ENCODE data around the gene PPP1R14B. TPM values are rescaled to one million over a fixed set of nuclear protein-coding genes. Genes with fewer than 3 reads are reported as not detected.
A peak's percentile ranks its signal among the peaks of the same experiment; 100 is the strongest.

PPP1R14B gene, protein sequence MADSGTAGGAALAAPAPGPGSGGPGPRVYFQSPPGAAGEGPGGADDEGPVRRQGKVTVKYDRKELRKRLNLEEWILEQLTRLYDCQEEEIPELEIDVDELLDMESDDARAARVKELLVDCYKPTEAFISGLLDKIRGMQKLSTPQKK
- total RNA-seq, result 100 to 1,000 TPM; 127 to 220 (median 158) TPM

DNA sequence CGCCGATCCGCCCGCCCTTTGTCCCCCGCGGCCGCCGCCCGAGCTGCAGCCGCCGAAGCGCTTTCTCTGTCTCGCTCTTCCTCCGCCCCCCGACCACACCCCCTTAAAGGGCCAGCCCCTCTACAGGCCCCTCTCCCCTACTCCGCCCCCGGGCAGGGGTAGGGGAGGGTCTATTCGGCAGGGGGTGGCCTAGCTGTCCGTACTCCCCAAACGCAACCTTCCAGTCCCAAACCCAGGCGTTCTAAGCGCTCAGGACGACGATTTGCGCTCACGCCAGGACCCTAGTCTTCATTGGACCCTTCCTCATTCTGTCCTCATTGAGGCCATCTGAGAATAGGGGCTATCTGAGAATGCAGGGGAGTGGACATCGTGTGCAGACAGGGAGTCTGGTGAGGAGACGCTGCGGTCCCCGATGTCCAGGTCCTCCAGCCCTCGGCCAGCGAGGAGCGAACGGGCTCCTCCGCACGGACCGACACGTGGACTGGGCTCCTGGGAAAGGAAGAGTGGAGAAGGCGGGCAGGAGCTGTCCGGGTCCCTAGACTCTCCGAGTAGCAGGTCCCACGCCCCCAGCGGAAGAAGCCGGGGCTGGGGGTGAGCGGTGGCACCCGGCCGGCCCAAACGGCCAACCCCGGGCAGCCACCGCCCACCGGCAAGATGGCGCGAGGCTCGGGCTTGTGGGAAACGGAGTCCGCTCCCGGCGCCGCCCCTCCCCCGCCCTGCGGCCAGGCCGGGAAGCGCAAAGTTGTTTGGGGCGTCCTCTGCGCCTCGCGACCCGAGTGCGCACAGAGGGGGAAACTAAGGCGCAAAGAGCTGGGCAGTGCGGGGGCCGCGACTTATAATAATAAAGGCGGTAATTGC is at the start of gene PPP1R14B:
Gene PPP1R14B, minus strand, starts transcription at position 73 of the 858 bp plus-strand sequence. CDS start 270 bp downstream, outside the sequence.
- TF ChIP-seq EP300 (IDR thresholded peaks at IDR 0.05) (no peak), POLR2A (IDR thresholded peaks at IDR 0.05) (no peak), POLR2AphosphoS5 (IDR thresholded peaks at IDR 0.05) (no peak)
- TF ChIP-seq, protein P1, sequence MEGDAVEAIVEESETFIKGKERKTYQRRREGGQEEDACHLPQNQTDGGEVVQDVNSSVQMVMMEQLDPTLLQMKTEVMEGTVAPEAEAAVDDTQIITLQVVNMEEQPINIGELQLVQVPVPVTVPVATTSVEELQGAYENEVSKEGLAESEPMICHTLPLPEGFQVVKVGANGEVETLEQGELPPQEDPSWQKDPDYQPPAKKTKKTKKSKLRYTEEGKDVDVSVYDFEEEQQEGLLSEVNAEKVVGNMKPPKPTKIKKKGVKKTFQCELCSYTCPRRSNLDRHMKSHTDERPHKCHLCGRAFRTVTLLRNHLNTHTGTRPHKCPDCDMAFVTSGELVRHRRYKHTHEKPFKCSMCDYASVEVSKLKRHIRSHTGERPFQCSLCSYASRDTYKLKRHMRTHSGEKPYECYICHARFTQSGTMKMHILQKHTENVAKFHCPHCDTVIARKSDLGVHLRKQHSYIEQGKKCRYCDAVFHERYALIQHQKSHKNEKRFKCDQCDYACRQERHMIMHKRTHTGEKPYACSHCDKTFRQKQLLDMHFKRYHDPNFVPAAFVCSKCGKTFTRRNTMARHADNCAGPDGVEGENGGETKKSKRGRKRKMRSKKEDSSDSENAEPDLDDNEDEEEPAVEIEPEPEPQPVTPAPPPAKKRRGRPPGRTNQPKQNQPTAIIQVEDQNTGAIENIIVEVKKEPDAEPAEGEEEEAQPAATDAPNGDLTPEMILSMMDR (IDR thresholded peaks at IDR 0.05), result no peak
- Histone ChIP-seq H3K9me3 (no peaks in the 10 kb centered on the region), H3K36me3 (peaks cover 12% of the 10 kb centered on the region), H3K4me3 (peak within 1 kb of the TSS; percentile 75), H3K4me1 (peaks cover 61% of the 10 kb centered on the region), H3K27ac (peak within 1 kb of the TSS; percentile 91), H3K27me3 (no peaks in the 10 kb centered on the region)
- peak; percentile 92 for DNase-seq (ENCODE audit: low spot score in 2 of 2)
- WGBS, result 2% methylated on average over 12 of the region's 74 CpGs

DNA sequence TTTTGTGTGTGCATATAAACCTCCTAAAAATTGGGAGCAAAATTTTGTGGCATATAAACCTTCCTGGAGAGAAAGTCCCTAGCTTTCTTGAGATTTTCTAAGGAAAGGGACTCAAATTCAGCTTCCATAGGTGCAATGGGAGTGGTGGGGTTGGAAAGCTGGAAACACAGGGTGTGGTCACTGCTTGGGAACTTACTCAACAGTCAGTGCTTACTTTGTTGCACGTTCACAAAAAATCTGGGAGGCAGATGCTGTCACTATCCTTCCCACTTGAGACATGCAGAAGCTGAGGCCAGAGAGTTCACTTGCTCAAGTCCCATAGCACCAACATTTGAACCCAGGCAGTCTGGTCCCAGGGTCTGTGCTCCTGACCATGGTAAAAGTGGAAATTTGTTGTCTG is 49.5 kb upstream of the PPP1R14B start:
- Histone ChIP-seq H3K4me1 (peaks cover 54% of the 10 kb centered on the region), H3K9me3 (no peaks in the 10 kb centered on the region), H3K27ac (no peak overlapping the region), H3K4me3 (no peak overlapping the region), H3K27me3 (peaks cover 66% of the 10 kb centered on the region), H3K36me3 (no peaks in the 10 kb centered on the region)
- 0% methylated on average over 1 of the region's 1 CpG for WGBS
- no peak for DNase-seq (ENCODE audit: low spot score in 2 of 2)
- TF ChIP-seq EP300 (IDR thresholded peaks at IDR 0.05), result no peak
- TF ChIP-seq, protein P1 (IDR thresholded peaks at IDR 0.05), result no peak
- TF ChIP-seq POLR2AphosphoS5 (IDR thresholded peaks at IDR 0.05), result no peak
- TF ChIP-seq POLR2A (IDR thresholded peaks at IDR 0.05), result no peak

DNA sequence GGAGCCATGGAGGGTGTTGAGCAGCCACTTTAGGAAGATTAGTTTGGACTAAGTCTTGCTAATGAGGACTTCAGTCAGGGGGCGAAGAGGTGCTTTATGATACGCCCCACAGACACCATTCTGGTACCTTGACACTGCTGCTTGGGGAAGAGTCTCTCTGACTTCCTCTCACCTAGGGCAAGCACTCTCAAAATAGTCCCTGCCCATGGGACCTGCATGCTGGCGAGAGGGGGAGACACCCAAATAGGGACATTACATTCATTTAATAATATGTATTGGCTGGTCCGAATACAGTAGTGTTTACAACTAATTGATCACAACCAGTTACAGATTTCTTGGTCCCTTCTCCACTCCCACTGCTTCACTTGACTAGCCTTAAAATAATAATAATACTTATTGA is 49.0 kb upstream of the PPP1R14B start:
- no peaks in the 10 kb centered on the region for H3K36me3 ChIP-seq
- peaks cover 67% of the 10 kb centered on the region for H3K27me3 ChIP-seq
- WGBS, result 87% methylated on average over 4 of the region's 4 CpGs
- TF ChIP-seq, protein P1 (IDR thresholded peaks at IDR 0.05), result no peak
- no peak for TF ChIP-seq EP300 (IDR thresholded peaks at IDR 0.05)
- no peak for TF ChIP-seq POLR2A (IDR thresholded peaks at IDR 0.05)
- no peak for TF ChIP-seq POLR2AphosphoS5 (IDR thresholded peaks at IDR 0.05)
- peaks cover 54% of the 10 kb centered on the region for H3K4me1 ChIP-seq
- H3K4me3 ChIP-seq, result no peak overlapping the region
- no peak for DNase-seq (ENCODE audit: low spot score in 2 of 2)
- peak overlapping the region; percentile 37 for H3K27ac ChIP-seq
- no peaks in the 10 kb centered on the region for H3K9me3 ChIP-seq

DNA sequence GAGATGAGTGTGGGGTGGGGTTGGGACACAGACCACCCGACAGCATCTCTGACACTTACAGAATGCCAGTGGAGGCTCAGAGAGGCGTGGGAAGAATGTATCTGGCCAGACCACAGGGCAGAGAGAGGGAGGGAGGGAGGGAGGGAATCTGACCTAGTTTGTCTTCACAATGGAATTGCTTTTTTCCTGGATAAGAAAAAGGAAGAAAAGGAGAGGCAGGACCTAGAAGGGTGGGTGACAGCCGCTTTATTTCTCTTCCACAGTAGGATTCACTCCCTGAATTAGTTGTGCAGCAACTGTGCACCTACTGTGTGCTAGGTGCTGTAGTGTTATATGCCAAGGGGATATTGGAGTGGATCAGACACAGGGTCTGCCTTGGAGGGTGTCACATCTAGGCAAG is 48.0 kb upstream of the PPP1R14B start:
- H3K36me3 ChIP-seq, result no peaks in the 10 kb centered on the region
- H3K9me3 ChIP-seq, result no peaks in the 10 kb centered on the region
- peaks cover 45% of the 10 kb centered on the region for H3K4me1 ChIP-seq
- no peak for DNase-seq (ENCODE audit: low spot score in 2 of 2)
- WGBS, result 66% methylated on average over 3 of the region's 3 CpGs
- no peak overlapping the region for H3K27ac ChIP-seq
- H3K4me3 ChIP-seq, result no peak overlapping the region
- H3K27me3 ChIP-seq, result peaks cover 57% of the 10 kb centered on the region
- TF ChIP-seq EP300 (IDR thresholded peaks at IDR 0.05) (no peak), POLR2A (IDR thresholded peaks at IDR 0.05) (no peak), POLR2AphosphoS5 (IDR thresholded peaks at IDR 0.05) (no peak)
- TF ChIP-seq, protein P1 (IDR thresholded peaks at IDR 0.05), result no peak
